ENCODE data around the gene LRRC59. TPM values are rescaled to one million over a fixed set of nuclear protein-coding genes. Genes with fewer than 3 reads are reported as not detected.

Gene LRRC59
- total and polyA plus RNA-seq, 2 donors (not counting 1 experiment from before 2014, with no cell fraction given), result 27.7 to 31.2 TPM

GRCh38 chr17:50353600-50354195 lies 43.6 kb downstream of the LRRC59 start:
- intact Hi-C loops (cut with micrococcal nuclease), result no loop called here
- ATAC-seq (ENCODE audit: low read depth), result no peak
- H3K27me3 Mint-ChIP-seq, result no peaks in the 10 kb centered on the region
- POLR2A ChIA-PET, result no interaction called here
- Histone ChIP-seq H4K20me1 (ENCODE audit: control insufficient read depth, insufficient read depth, low read length, poor library complexity, severe bottlenecking) (no peaks in the 10 kb centered on the region), H3K4me1 (ENCODE audit: control insufficient read depth in 2 of 2, insufficient read depth in 2 of 2, low read length in 2 of 2) (no peaks in the 10 kb centered on the region), H2AFZ (ENCODE audit: insufficient read depth, low read depth, low read length, poor library complexity, severe bottlenecking) (no peak overlapping the region), H3K4me2 (replicated peaks; ENCODE audit: low read depth, low read length, poor library complexity, severe bottlenecking) (no peak overlapping the region), H3K79me2 (ENCODE audit: control insufficient read depth, insufficient read depth, low read length) (peaks cover 5% of the 10 kb centered on the region), H3K9ac (ENCODE audit: low read length) (no peak overlapping the region), H3K9me3 (ENCODE audit: control extremely low read depth in 1 of 3, control insufficient read depth in 2 of 3, insufficient read depth in 1 of 3, low read length in 2 of 3) (no peaks in the 10 kb centered on the region), H3K4me3 (ENCODE audit: control extremely low read depth in 1 of 5, extremely low read depth in 1 of 5, insufficient read depth in 1 of 5, low read depth in 2 of 5, low read length in 4 of 5) (no peak overlapping the region), H3K27me3 (replicated peaks in 1 of 4; ENCODE audit: control extremely low read depth in 1 of 4, control insufficient read depth in 3 of 4, insufficient read depth in 4 of 4, low read length in 3 of 4) (no peaks in the 10 kb centered on the region), H3K27ac (ENCODE audit: low read length in 2 of 2) (no peak overlapping the region), H3K36me3 (replicated peaks in 1 of 2; ENCODE audit: control extremely low read depth in 1 of 2, control insufficient read depth in 1 of 2, extremely low read depth in 1 of 2, insufficient read depth in 2 of 2, low read length in 1 of 2) (peaks cover 0 to 39% of the 10 kb centered on the region in 2 experiments)
- whole genome bisulfite sequencing (ENCODE audit: insufficient coverage), result 97% methylated on average over 25 of the region's 27 CpGs
- H3K27ac Mint-ChIP-seq, result no peak overlapping the region
- H3K9me3 Mint-ChIP-seq (ENCODE audit: insufficient read depth), result no peaks in the 10 kb centered on the region
- H3K4me3 Mint-ChIP-seq, result no peak overlapping the region
- CTCF ChIA-PET, result no interaction called here
- H3K4me1 Mint-ChIP-seq, result peaks cover 7% of the 10 kb centered on the region
- DNase-seq, result no peak
- no peak for TF ChIP-seq CTCF (IDR thresholded peaks at IDR 0.05)

GRCh38 chr17:50352693-50353599 lies 44.4 kb downstream of the LRRC59 start:
- Mint-ChIP-seq H3K9me3 (ENCODE audit: insufficient read depth) (no peaks in the 10 kb centered on the region), H3K4me1 (peaks cover 13% of the 10 kb centered on the region), H3K27me3 (no peaks in the 10 kb centered on the region), H3K27ac (no peak overlapping the region), H3K4me3 (no peak overlapping the region)
- Histone ChIP-seq H3K9ac (ENCODE audit: low read length) (no peak overlapping the region), H3K4me2 (replicated peaks; ENCODE audit: low read depth, low read length, poor library complexity, severe bottlenecking) (no peak overlapping the region), H3K9me3 (ENCODE audit: control extremely low read depth in 1 of 3, control insufficient read depth in 2 of 3, insufficient read depth in 1 of 3, low read length in 2 of 3) (no peaks in the 10 kb centered on the region), H3K27ac (ENCODE audit: low read length in 2 of 2) (no peak overlapping the region), H2AFZ (ENCODE audit: insufficient read depth, low read depth, low read length, poor library complexity, severe bottlenecking) (no peak overlapping the region), H3K4me3 (ENCODE audit: control extremely low read depth in 1 of 5, extremely low read depth in 1 of 5, insufficient read depth in 1 of 5, low read depth in 2 of 5, low read length in 4 of 5) (no peak overlapping the region), H3K79me2 (ENCODE audit: control insufficient read depth, insufficient read depth, low read length) (peaks cover 11% of the 10 kb centered on the region), H4K20me1 (ENCODE audit: control insufficient read depth, insufficient read depth, low read length, poor library complexity, severe bottlenecking) (no peaks in the 10 kb centered on the region), H3K36me3 (replicated peaks in 1 of 2; ENCODE audit: control extremely low read depth in 1 of 2, control insufficient read depth in 1 of 2, extremely low read depth in 1 of 2, insufficient read depth in 2 of 2, low read length in 1 of 2) (peaks cover 0 to 33% of the 10 kb centered on the region in 2 experiments), H3K27me3 (replicated peaks in 1 of 4; ENCODE audit: control extremely low read depth in 1 of 4, control insufficient read depth in 3 of 4, insufficient read depth in 4 of 4, low read length in 3 of 4) (no peaks in the 10 kb centered on the region), H3K4me1 (ENCODE audit: control insufficient read depth in 2 of 2, insufficient read depth in 2 of 2, low read length in 2 of 2) (no peaks in the 10 kb centered on the region)
- ATAC-seq (ENCODE audit: low read depth) (no peak), DNase-seq (no peak)
- WGBS (ENCODE audit: insufficient coverage), result 95% methylated on average over 20 of the region's 21 CpGs
- POLR2A ChIA-PET, result no interaction called here
- CTCF ChIA-PET, result interaction anchor here (1.0 kb wide), 1 partner anchor 9 kb away, joined by 6 read pairs; no protein-coding TSS in a partner anchor
- intact Hi-C loops (cut with micrococcal nuclease), result no loop called here
- TF ChIP-seq EZH2 (IDR thresholded peaks at IDR 0.05; ENCODE audit: borderline replicate concordance, insufficient read depth, low read depth, low read length, poor library complexity, severe bottlenecking), result no peak
- no peak for TF ChIP-seq CTCF (IDR thresholded peaks at IDR 0.05)

Data from B cell (primary cell).